Gastroesophageal sphincter (tissue), 4 donors: ENCODE data around the gene ACSM5. TPM values are rescaled to one million over a fixed set of nuclear protein-coding genes. Genes with fewer than 3 reads are reported as not detected.

Experiments
- ATAC-seq: fragments of 150-250 bp; one replicate; pipeline ENCODE4 v1.9.1; 2016; ENCODE audit warnings: mild to moderate bottlenecking, moderate library complexity
- H3K27ac ChIP-seq, 4 donors: fragments of 200-600 bp; sonication (generic) in 3 of 4; 1 replicate in 3 of 4; 2 replicates in 1 of 4; pipeline ENCODE4 v1.5.1; 2016 to 2019
- H3K27me3 ChIP-seq: fragments of 200-600 bp; sonication (generic); one replicate; pipeline ENCODE4 v1.5.1; 2019
- H3K36me3 ChIP-seq, 2 donors: fragments of 200-600 bp; sonication (generic); one replicate each; pipeline ENCODE4 v1.5.1; 2019; ENCODE audit warnings: control low read depth in 1 of 2
- H3K4me1 ChIP-seq, 3 donors: fragments of 200-600 bp; sonication (generic); 1 replicate in 2 of 3; 2 replicates in 1 of 3; pipeline ENCODE4 v1.5.1; 2016 to 2019; ENCODE audit warnings: control low read depth in 2 of 3
- H3K4me3 ChIP-seq, 2 donors: fragments of 200-600 bp; sonication (generic); one replicate each; pipeline ENCODE4 v1.5.1; 2019; ENCODE audit warnings: mild to moderate bottlenecking in 1 of 2, moderate library complexity in 1 of 2
- H3K9me3 ChIP-seq, 3 donors: fragments of 200-600 bp; sonication (generic); one replicate each; pipeline ENCODE4 v1.5.1; 2017 to 2019; ENCODE audit warnings: control low read depth in 2 of 3
- EP300 ChIP-seq: sonication (generic); formaldehyde crosslinking; IDR thresholded peaks from one replicate; pipeline ENCODE4 v1.6.1; 2017; ENCODE audit warnings: antibody characterized with exemption, mild to moderate bottlenecking
- POLR2A ChIP-seq, 2 donors: fragments of 450-650 bp; IDR thresholded peaks; one replicate each; pipeline ENCODE4 v1.6.1; 2017; ENCODE audit warnings: antibody characterized with exemption in 2 of 2, mild to moderate bottlenecking in 2 of 2, moderate library complexity in 1 of 2
- POLR2AphosphoS5 ChIP-seq: sonication (generic); formaldehyde crosslinking; IDR thresholded peaks from one replicate; pipeline ENCODE4 v1.6.1; 2017; ENCODE audit warnings: antibody characterized with exemption
- WGBS, 2 donors: methylation state at CpG; one replicate each; pipeline ENCODE4 v1.1.5; 2018; ENCODE audit warnings: low coverage in 1 of 2; 5-methylcytosine and 5-hydroxymethylcytosine counted together
- total RNA-seq, 4 donors: library from RNA; depleted of rRNA; stranded (reverse); fragments of >200 nt; gene quantifications; one replicate each; pipeline ENCODE4 v1.1.0, GENCODE V29; 2016
- TF ChIP-seq, protein P1 (sequence below), 4 experiments: fragments of 200-600 bp in 2 of 4; fragments of 450-650 bp in 2 of 4; sonication (generic) in 1 of 4; IDR thresholded peaks; one replicate each; pipeline ENCODE4 v1.5.1; 2017 to 2019; ENCODE audit warnings: antibody characterized with exemption in 4 of 4, mild to moderate bottlenecking in 2 of 4, moderate library complexity in 2 of 4

The ACSM5 gene
- total RNA-seq, 4 donors from 2014 or later: 1.3 to 5.4 (median 5.0) TPM

DNA sequence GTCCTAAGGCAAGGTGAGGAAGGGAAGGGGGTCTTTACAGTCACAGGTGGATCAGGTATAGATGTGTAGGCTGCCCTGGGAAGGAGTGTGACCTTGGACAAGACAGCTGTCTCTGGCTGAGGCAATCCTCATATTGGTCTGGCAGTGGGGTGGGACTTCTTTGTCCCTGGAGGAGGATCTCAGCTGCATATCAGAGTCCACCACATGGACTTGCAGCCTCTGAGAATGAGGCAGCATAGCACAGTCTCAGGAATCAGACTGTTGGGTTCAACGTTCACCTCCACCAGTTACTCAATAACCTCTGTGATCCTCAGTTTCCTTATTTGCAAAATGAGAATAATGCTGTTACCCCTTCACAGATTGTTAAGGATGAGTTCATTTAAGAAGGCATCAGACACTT, 75.4 kb downstream of the ACSM5 start:
- Histone ChIP-seq H3K4me1 (no peaks in the 10 kb centered on the region), H3K36me3 (no peaks in the 10 kb centered on the region), H3K9me3 (no peaks in the 10 kb centered on the region), H3K27me3 (no peaks in the 10 kb centered on the region), H3K27ac (no peak overlapping the region), H3K4me3 (no peak overlapping the region)
- 75 to 86% methylated on average over 1 of the region's 1 CpG for WGBS, 2 donors
- no peak for ATAC-seq
- no peak for TF ChIP-seq POLR2AphosphoS5
- TF ChIP-seq EP300: no peak
- TF ChIP-seq, protein P1, sequence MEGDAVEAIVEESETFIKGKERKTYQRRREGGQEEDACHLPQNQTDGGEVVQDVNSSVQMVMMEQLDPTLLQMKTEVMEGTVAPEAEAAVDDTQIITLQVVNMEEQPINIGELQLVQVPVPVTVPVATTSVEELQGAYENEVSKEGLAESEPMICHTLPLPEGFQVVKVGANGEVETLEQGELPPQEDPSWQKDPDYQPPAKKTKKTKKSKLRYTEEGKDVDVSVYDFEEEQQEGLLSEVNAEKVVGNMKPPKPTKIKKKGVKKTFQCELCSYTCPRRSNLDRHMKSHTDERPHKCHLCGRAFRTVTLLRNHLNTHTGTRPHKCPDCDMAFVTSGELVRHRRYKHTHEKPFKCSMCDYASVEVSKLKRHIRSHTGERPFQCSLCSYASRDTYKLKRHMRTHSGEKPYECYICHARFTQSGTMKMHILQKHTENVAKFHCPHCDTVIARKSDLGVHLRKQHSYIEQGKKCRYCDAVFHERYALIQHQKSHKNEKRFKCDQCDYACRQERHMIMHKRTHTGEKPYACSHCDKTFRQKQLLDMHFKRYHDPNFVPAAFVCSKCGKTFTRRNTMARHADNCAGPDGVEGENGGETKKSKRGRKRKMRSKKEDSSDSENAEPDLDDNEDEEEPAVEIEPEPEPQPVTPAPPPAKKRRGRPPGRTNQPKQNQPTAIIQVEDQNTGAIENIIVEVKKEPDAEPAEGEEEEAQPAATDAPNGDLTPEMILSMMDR (IDR thresholded peaks at IDR 0.05): no peak
- no peak for TF ChIP-seq POLR2A (IDR thresholded peaks at IDR 0.05)

DNA sequence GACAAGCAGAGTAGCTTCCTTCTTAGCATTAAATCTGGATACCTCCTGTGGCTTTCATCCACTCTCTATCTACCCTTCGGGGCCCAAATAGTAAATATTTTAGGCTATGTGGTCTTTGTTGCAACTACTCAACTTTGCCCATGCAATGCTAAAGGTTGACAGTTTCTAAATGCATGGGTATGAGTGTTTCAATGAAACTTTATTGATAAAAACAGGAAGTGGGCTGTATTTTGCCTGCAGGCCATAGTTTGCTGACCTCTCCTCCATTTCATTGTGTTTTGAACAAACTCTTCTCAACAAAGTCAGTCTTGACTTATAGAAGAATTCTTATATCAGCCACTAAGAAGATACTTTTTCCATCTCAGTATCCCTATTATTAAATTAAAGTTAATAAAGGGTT, 76.1 kb downstream of the ACSM5 start:
- H3K27ac ChIP-seq: no peak overlapping the region
- H3K27me3 ChIP-seq: no peaks in the 10 kb centered on the region
- no peak for ATAC-seq
- H3K36me3 ChIP-seq: no peaks in the 10 kb centered on the region
- H3K4me1 ChIP-seq: no peaks in the 10 kb centered on the region
- 50 to 83% methylated on average over 1 of the region's 1 CpG for WGBS, 2 donors
- no peak overlapping the region for H3K4me3 ChIP-seq
- TF ChIP-seq, protein P1 (IDR thresholded peaks at IDR 0.05): no peak
- TF ChIP-seq EP300 (no peak), POLR2A (IDR thresholded peaks at IDR 0.05) (no peak), POLR2AphosphoS5 (no peak)
- H3K9me3 ChIP-seq: no peaks in the 10 kb centered on the region

Other genes starting within 250 kb of the ACSM5 start
- under 1 TPM in 1 of 4 donors, not detected in 3; 0.10 TPM for gene GP2, start 82.0 kb upstream of the ACSM5 start, total RNA-seq
- gene UMOD, start 56.8 kb upstream of the ACSM5 start, total RNA-seq: not detected
- gene PDILT, start 4.8 kb upstream of the ACSM5 start, total RNA-seq: not detected
- under 1 TPM in 1 of 4 donors, not detected in 3; 0.15 TPM for gene ACSM2A, start 42.0 kb downstream of the ACSM5 start, total RNA-seq
- under 1 TPM in 1 of 4 donors, not detected in 3; 0.13 TPM for gene ACSM2B, start 166.8 kb downstream of the ACSM5 start, total RNA-seq